Measurements from ENCODE around the gene ATG13. TPM values are rescaled to one million over a fixed set of nuclear protein-coding genes. Genes with fewer than 3 reads are reported as not detected.

The ATG13 gene
- total and polyA plus RNA-seq, 10 donors, result 14.9 to 111 (median 81.9) TPM

- no peak for DNase-seq
- TF ChIP-seq POLR2AphosphoS5 (IDR thresholded peaks at IDR 0.05) (no peak), CTCF (IDR thresholded peaks at IDR 0.05 in 8 of 11, conservative IDR thresholded peaks at IDR 0.05 in 3 of 11) (no peak), POLR2A (IDR thresholded peaks at IDR 0.05) (no peak)
- Histone ChIP-seq H3K4me1 (peaks cover 25 to 49% (median 44%) of the 10 kb centered on the region in 6 donors), H3K36me3 (no peaks in the 10 kb centered on the region), H3K27me3 (replicated peaks in 1 of 7) (no peaks in the 10 kb centered on the region), H3K9me3 (no peaks in the 10 kb centered on the region), H3K4me3 (peak overlapping the region in 1 of 8 donors; percentile 95), H3K27ac (peak overlapping the region in 7 of 8 donors; percentile 59 to 91 (median 87))
- WGBS, 5 donors, result 90 to 95% (median 93%) methylated on average over 10 of the region's 10 CpGs
- intact Hi-C loops (cut with DNase I; ENCODE audit: low total_unique reads), result loop anchor here (10.0 kb wide), 1 partner anchor 210 kb away; the partner anchor contains the start of gene MDK
These were observed 22.6 kb upstream of the ATG13 start for GRCh38 chr11:46594785-46595184.

GRCh38 chr11:46597155-46597554, 20.2 kb upstream of the ATG13 start:
- Histone ChIP-seq H3K4me3 (no peak overlapping the region), H3K9me3 (no peaks in the 10 kb centered on the region), H3K27ac (no peak overlapping the region), H3K4me1 (peaks cover 14 to 25% (median 20%) of the 10 kb centered on the region in 6 donors), H3K27me3 (replicated peaks in 1 of 7) (no peaks in the 10 kb centered on the region), H3K36me3 (peaks cover 0 to 5% (median 0%) of the 10 kb centered on the region in 6 donors)
- DNase-seq, result no peak
- TF ChIP-seq POLR2A (IDR thresholded peaks at IDR 0.05) (no peak), CTCF (IDR thresholded peaks at IDR 0.05 in 8 of 11, conservative IDR thresholded peaks at IDR 0.05 in 3 of 11) (no peak), POLR2AphosphoS5 (IDR thresholded peaks at IDR 0.05) (no peak)
- intact Hi-C loops (cut with DNase I; ENCODE audit: low total_unique reads), result loop anchor here (10.0 kb wide), 1 partner anchor 212 kb away; the partner anchor contains the start of gene MDK
- WGBS, 5 donors, result 91 to 100% (median 100%) methylated on average over 1 of the region's 1 CpG

- DNase-seq, result no peak
- peaks cover 0 to 10% (median 0%) of the 10 kb centered on the region in 6 donors for H3K36me3 ChIP-seq
- peaks cover 8 to 19% (median 15%) of the 10 kb centered on the region in 6 donors for H3K4me1 ChIP-seq
- intact Hi-C loops (cut with DNase I; ENCODE audit: low total_unique reads), result loop anchor here (10.0 kb wide), 1 partner anchor 213 kb away; the partner anchor contains the start of gene MDK
- no peaks in the 10 kb centered on the region for H3K9me3 ChIP-seq
- no peak overlapping the region for H3K27ac ChIP-seq
- no peaks in the 10 kb centered on the region for H3K27me3 ChIP-seq (replicated peaks in 1 of 7)
- no peak overlapping the region for H3K4me3 ChIP-seq
- TF ChIP-seq POLR2A (IDR thresholded peaks at IDR 0.05) (no peak), CTCF (IDR thresholded peaks at IDR 0.05 in 8 of 11, conservative IDR thresholded peaks at IDR 0.05 in 3 of 11) (no peak), POLR2AphosphoS5 (IDR thresholded peaks at IDR 0.05) (no peak)
- WGBS, 5 donors, result 76 to 90% (median 88%) methylated on average over 6 of the region's 6 CpGs
These were observed 19.6 kb upstream of the ATG13 start for GRCh38 chr11:46597609-46598219.

Data from spleen (tissue), 11 donors.